Smooth muscle cell (in vitro differentiated cells): ENCODE results near the gene PBX1. TPM values are rescaled to one million over a fixed set of nuclear protein-coding genes. Genes with fewer than 3 reads are reported as not detected.

Experiments used
- DNase-seq: peaks from one replicate; lab custom pipeline; 2025; ENCODE audit not compliant: unreplicated experiment; lab: John Stamatoyannopoulos, UW
- H2AFZ ChIP-seq: fragments of 200-600 bp; sonication (generic); 2 replicates; pipeline ENCODE4 v1.6.0; 2016; ENCODE audit warnings: antibody characterized with exemption, low read depth, mild to moderate bottlenecking
- H3F3A ChIP-seq: fragments of 200-600 bp; sonication (generic); 2 replicates; pipeline ENCODE4 v1.6.0; 2017; ENCODE audit warnings: antibody characterized with exemption, low read depth
- H3K27ac ChIP-seq: fragments of 200-600 bp; sonication (generic); 2 replicates; pipeline ENCODE4 v1.5.1; 2016; ENCODE audit warnings: low read depth, mild to moderate bottlenecking
- H3K27me3 ChIP-seq: fragments of 200-600 bp; sonication (generic); 2 replicates; pipeline ENCODE4 v1.6.1; 2016; ENCODE audit warnings: low read depth, mild to moderate bottlenecking
- H3K36me3 ChIP-seq: fragments of 200-600 bp; sonication (generic); 2 replicates; pipeline ENCODE4 v1.5.1; 2016; ENCODE audit warnings: low read depth
- H3K4me1 ChIP-seq: fragments of 200-600 bp; sonication (generic); 2 replicates; pipeline ENCODE4 v1.5.1; 2016; ENCODE audit warnings: low read depth
- H3K4me2 ChIP-seq: fragments of 200-600 bp; sonication (generic); 2 replicates; pipeline ENCODE4 v1.6.0; 2016; ENCODE audit warnings: mild to moderate bottlenecking
- H3K4me3 ChIP-seq: fragments of 200-600 bp; sonication (generic); 2 replicates; pipeline ENCODE4 v1.5.1; 2016; ENCODE audit warnings: mild to moderate bottlenecking
- H3K79me2 ChIP-seq: fragments of 200-600 bp; sonication (generic); 2 replicates; pipeline ENCODE4 v1.6.0; 2016; ENCODE audit warnings: low read depth, mild to moderate bottlenecking
- H3K9ac ChIP-seq: fragments of 200-600 bp; sonication (generic); 2 replicates; pipeline ENCODE4 v1.6.0; 2016; ENCODE audit warnings: low read depth
- H3K9me3 ChIP-seq: fragments of 200-600 bp; sonication (generic); replicated peaks from 2 replicates; pipeline ENCODE4 v1.5.1; 2016; ENCODE audit warnings: low read depth
- H4K20me1 ChIP-seq: fragments of 200-600 bp; sonication (generic); 2 replicates; pipeline ENCODE4 v1.6.0; 2016; ENCODE audit warnings: low read depth
- CTCF ChIP-seq: fragments of 200-600 bp; sonication (generic); IDR thresholded peaks from 2 replicates; pipeline ENCODE4 v1.5.1; 2017; ENCODE audit warnings: borderline replicate concordance, mild to moderate bottlenecking, antibody characterized with exemption; ENCODE audit not compliant: insufficient read depth, poor library complexity, severe bottlenecking
- WGBS: methylation state at CpG from one replicate; pipeline ENCODE4 v1.1.7; 2016; ENCODE audit warnings: low lambda C conversion rate; 5-methylcytosine and 5-hydroxymethylcytosine counted together
- polyA plus RNA-seq: library from polyadenylated mRNA; unstranded; fragments of >200 nt; fragmentation: Nextera tagmentation; extraction: Ambion mirVana; gene quantifications from 2 replicates; pipeline ENCODE4 v1.2.1, GENCODE V29; 2016
- total RNA-seq: library from RNA; depleted of rRNA; stranded (reverse); fragments of >200 nt; gene quantifications from 2 replicates; pipeline ENCODE4 v1.2.3, GENCODE V29; 2014

Gene PBX1
- total and polyA plus RNA-seq, 2 experiments from 2014 or later = 8.1 to 70.8 TPM

DNA sequence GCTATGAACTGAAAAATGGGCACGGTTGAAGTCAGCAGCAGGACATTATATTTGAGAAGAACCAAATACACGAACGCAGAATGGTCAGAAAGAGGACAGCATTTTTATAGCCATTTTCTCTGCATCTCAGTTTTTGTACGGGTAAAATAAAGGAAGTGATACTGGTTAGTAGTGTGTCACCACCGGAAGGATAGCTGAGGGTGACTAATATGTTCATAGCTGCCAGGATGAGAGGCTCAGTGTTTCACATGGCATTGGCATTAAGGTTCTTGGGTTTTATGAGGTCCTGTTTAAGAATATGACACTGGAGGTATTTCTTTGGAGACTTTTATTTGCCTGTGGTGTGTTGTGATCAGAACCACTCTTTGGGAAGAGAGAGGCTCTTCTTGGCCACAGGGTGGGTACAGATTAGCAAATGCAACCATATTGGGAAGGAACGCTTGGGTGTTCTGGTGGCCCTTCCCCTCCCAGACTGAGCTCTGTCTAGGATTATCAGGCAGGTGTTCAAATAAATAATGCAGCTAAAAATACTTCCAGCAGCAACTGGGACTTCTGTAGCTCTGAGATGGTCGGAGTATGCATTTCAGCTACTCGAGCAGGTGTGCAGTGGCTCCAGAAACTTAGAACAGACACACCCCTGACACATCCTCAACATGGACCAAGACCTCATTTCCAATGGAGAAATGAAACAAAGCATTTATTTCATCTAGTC, 158.2 kb downstream of the PBX1 start:
- Histone ChIP-seq H3K4me3 (no peak overlapping the region), H3K27ac (peak overlapping the region; percentile 25), H3K9ac (no peak overlapping the region), H3K9me3 (no peaks in the 10 kb centered on the region), H3F3A (no peaks in the 10 kb centered on the region), H4K20me1 (no peaks in the 10 kb centered on the region), H3K27me3 (no peaks in the 10 kb centered on the region), H2AFZ (no peak overlapping the region), H3K79me2 (peaks cover 52% of the 10 kb centered on the region), H3K36me3 (no peaks in the 10 kb centered on the region), H3K4me1 (peaks cover 16% of the 10 kb centered on the region), H3K4me2 (no peak overlapping the region)
- 85% methylated on average over 8 of the region's 8 CpGs for WGBS
- TF ChIP-seq CTCF = no peak
- no peak for DNase-seq

DNA sequence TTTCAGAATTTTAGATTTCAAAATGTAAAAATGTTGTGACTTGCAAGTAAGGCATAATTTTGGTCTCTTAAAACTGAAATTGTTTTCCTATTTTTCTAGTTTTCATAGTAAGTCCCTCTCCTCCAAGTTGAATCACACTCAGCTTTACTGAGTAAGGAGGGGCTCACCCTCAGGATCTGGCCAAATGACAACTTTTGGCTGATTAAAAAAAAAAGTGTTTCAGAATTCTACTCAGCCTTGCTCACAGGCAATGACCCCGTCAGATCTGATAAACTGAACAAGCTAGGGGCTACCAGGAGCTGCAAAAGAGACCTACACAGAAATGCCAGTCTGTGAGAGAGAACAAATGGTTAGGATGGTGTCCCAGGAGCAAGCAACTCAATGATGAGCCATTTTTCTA, 159.8 kb downstream of the PBX1 start:
- Histone ChIP-seq H3K79me2 (peaks cover 44% of the 10 kb centered on the region), H3K4me3 (no peak overlapping the region), H3K4me1 (peaks cover 3% of the 10 kb centered on the region), H3K9ac (peak overlapping the region; percentile 16), H3F3A (no peaks in the 10 kb centered on the region), H3K27ac (peak overlapping the region; percentile 30), H2AFZ (no peak overlapping the region), H3K27me3 (no peaks in the 10 kb centered on the region), H4K20me1 (no peaks in the 10 kb centered on the region), H3K4me2 (no peak overlapping the region), H3K36me3 (no peaks in the 10 kb centered on the region), H3K9me3 (no peaks in the 10 kb centered on the region)
- 65% methylated on average over 1 of the region's 1 CpG for WGBS
- DNase-seq = no peak
- no peak for TF ChIP-seq CTCF

- H3K36me3 ChIP-seq = no peaks in the 10 kb centered on the region
- no peak overlapping the region for H3K4me3 ChIP-seq
- DNase-seq = no peak
- H3K4me2 ChIP-seq = peak overlapping the region; percentile 49
- H4K20me1 ChIP-seq = no peaks in the 10 kb centered on the region
- no peaks in the 10 kb centered on the region for H3F3A ChIP-seq
- WGBS = 71% methylated on average over 8 of the region's 8 CpGs
- H2AFZ ChIP-seq = no peak overlapping the region
- H3K27me3 ChIP-seq = no peaks in the 10 kb centered on the region
- peaks cover 37% of the 10 kb centered on the region for H3K79me2 ChIP-seq
- H3K9ac ChIP-seq = no peak overlapping the region
- TF ChIP-seq CTCF = no peak
- H3K9me3 ChIP-seq = no peaks in the 10 kb centered on the region
- H3K27ac ChIP-seq = peak overlapping the region; percentile 74
- H3K4me1 ChIP-seq = peaks cover 3% of the 10 kb centered on the region
These were observed 160.9 kb downstream of the PBX1 start for GRCh38 chr1:164719676-164720439.
